ENCODE measurements around the gene MYO1H. TPM values are rescaled to one million over a fixed set of nuclear protein-coding genes. Genes with fewer than 3 reads are reported as not detected.

The MYO1H gene
- total RNA-seq, 1 experiment from 2014 or later, result 0.26 TPM

DNA sequence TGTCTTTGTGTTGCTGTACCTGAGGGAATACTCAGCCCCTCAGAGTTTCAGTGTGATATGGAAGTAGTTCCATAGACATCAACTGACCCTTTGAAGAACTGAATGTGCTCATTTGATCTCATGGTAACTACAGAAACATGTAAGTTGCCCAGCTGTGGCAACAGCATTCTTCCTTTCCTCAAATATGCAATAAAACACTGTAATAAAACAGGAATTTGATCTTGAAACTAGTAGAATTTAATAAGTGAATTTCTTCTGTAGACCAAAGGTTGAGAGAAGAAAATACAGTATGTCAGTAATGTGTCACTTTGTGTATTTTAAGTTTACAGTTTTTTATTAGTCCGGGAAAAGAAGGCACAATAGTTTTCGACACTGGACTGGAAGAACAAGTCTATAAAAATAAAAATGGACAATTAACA is 97.5 kb downstream of the MYO1H start:
- no peak overlapping the region for H3K18ac ChIP-seq (ENCODE audit: insufficient read length, low read depth, low read length)
- no peak for DNase-seq

More for the DNA sequence above, 97.5 kb downstream of the MYO1H start:
- peak overlapping the region in 1 of 3 experiments; percentile 49; a peak in 2 of 7 replicates for H3K27ac Mint-ChIP-seq
- no peaks in the 10 kb centered on the region for H3K27me3 Mint-ChIP-seq (ENCODE audit: low read depth)
- H2BK20ac ChIP-seq (ENCODE audit: low read depth, low read length, poor library complexity, severe bottlenecking), result no peak overlapping the region
- no peak overlapping the region for H3K9ac ChIP-seq (ENCODE audit: extremely low read depth, insufficient read length, low read length)
- no peak overlapping the region for H2BK120ac ChIP-seq (ENCODE audit: low read depth, low read length, poor library complexity, severe bottlenecking)
- no peak overlapping the region for H3K27ac ChIP-seq (ENCODE audit: insufficient read length, low read depth, low read length)
- H3T11ph ChIP-seq (ENCODE audit: low read length), result no peak overlapping the region
- no peak overlapping the region for H3K4me2 ChIP-seq (ENCODE audit: insufficient read depth, insufficient read length, low read length)
- no peak overlapping the region for H3K23ac ChIP-seq (ENCODE audit: insufficient read length, low read depth, low read length)
- no peaks in the 10 kb centered on the region for H3K9me3 ChIP-seq (ENCODE audit: control insufficient read depth, low read depth, low read length)
- no peak overlapping the region for H2AK5ac ChIP-seq (ENCODE audit: insufficient read length, low read length)
- no peaks in the 10 kb centered on the region for H3K23me2 ChIP-seq (ENCODE audit: insufficient read length, low read depth, low read length, poor library complexity, severe bottlenecking)
- no peaks in the 10 kb centered on the region; the same call in 1 of the 2 replicates for H3K4me1 ChIP-seq (ENCODE audit: insufficient read depth, low read length)
- no CpG with 5 or more reads among the region's 2 CpGs for WGBS (ENCODE audit: extremely low coverage, insufficient read length, low lambda C conversion rate)
- TF ChIP-seq, protein P1, sequence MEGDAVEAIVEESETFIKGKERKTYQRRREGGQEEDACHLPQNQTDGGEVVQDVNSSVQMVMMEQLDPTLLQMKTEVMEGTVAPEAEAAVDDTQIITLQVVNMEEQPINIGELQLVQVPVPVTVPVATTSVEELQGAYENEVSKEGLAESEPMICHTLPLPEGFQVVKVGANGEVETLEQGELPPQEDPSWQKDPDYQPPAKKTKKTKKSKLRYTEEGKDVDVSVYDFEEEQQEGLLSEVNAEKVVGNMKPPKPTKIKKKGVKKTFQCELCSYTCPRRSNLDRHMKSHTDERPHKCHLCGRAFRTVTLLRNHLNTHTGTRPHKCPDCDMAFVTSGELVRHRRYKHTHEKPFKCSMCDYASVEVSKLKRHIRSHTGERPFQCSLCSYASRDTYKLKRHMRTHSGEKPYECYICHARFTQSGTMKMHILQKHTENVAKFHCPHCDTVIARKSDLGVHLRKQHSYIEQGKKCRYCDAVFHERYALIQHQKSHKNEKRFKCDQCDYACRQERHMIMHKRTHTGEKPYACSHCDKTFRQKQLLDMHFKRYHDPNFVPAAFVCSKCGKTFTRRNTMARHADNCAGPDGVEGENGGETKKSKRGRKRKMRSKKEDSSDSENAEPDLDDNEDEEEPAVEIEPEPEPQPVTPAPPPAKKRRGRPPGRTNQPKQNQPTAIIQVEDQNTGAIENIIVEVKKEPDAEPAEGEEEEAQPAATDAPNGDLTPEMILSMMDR (conservative IDR thresholded peaks at IDR 0.05), result no peak
- H3K4ac ChIP-seq (ENCODE audit: low read depth, low read length), result no peak overlapping the region
- no peaks in the 10 kb centered on the region for H3K79me2 ChIP-seq (ENCODE audit: insufficient read depth, low read length)
- no peaks in the 10 kb centered on the region for H3K79me1 ChIP-seq (ENCODE audit: insufficient read depth, low read depth, low read length, poor library complexity, severe bottlenecking)
- H3K56ac ChIP-seq (ENCODE audit: insufficient read length, low read depth, low read length), result no peak overlapping the region
- H4K5ac ChIP-seq (ENCODE audit: insufficient read length, low read depth, low read length), result no peak overlapping the region
- no peaks in the 10 kb centered on the region for H4K20me1 ChIP-seq (ENCODE audit: control insufficient read depth, insufficient read depth, insufficient read length)
- peaks cover 8 to 10% of the 10 kb centered on the region in 2 experiments; a peak in 3 of 4 replicates for H3K4me1 Mint-ChIP-seq
- no peak overlapping the region for H4K91ac ChIP-seq (ENCODE audit: insufficient read length, low read depth, low read length)
- no peak overlapping the region for H2AFZ ChIP-seq (ENCODE audit: low read length)
- no peak overlapping the region for H2BK12ac ChIP-seq (ENCODE audit: insufficient read length, low read depth, low read length)
- H3K9me3 Mint-ChIP-seq, result no peaks in the 10 kb centered on the region
- H3K4me3 Mint-ChIP-seq, result no peak overlapping the region
- H2BK15ac ChIP-seq (ENCODE audit: low read depth, low read length), result no peak overlapping the region
- no peak overlapping the region for H4K8ac ChIP-seq (replicated peaks; ENCODE audit: insufficient read length, low read depth, low read length)
- no peak overlapping the region for H3K14ac ChIP-seq (ENCODE audit: insufficient read depth, low read length)
- H2BK5ac ChIP-seq (ENCODE audit: insufficient read length, low read length), result no peak overlapping the region
- H3K36me3 Mint-ChIP-seq (ENCODE audit: insufficient read depth in 1 of 3, low read depth in 3 of 3), result peaks cover 6 to 47% (median 29%) of the 10 kb centered on the region in 3 experiments; a peak in 6 of 7 replicates
- H3K27me3 ChIP-seq (ENCODE audit: insufficient read depth, low read length), result no peaks in the 10 kb centered on the region

Data from H9 (cell line).